Measurements from ENCODE around the gene TMEM272.

Gene TMEM272

GRCh38 chr13:51811046-51811445 is 33.9 kb downstream of the TMEM272 start:
- H3K27ac ChIP-seq = no peak overlapping the region
- TF ChIP-seq CTCF (IDR thresholded peaks at IDR 0.05) (no peak), ZFX (IDR thresholded peaks at IDR 0.05; ENCODE audit: borderline replicate concordance) (no peak)

- no peak overlapping the region for H3K27ac ChIP-seq
- TF ChIP-seq ZFX (IDR thresholded peaks at IDR 0.05; ENCODE audit: borderline replicate concordance) (no peak), CTCF (IDR thresholded peaks at IDR 0.05) (no peak)
These were observed 36.2 kb downstream of the TMEM272 start for GRCh38 chr13:51808811-51809210.

- H3K27ac ChIP-seq = no peak overlapping the region
- TF ChIP-seq CTCF (IDR thresholded peaks at IDR 0.05) (no peak), ZFX (IDR thresholded peaks at IDR 0.05; ENCODE audit: borderline replicate concordance) (no peak)
These were observed 37.9 kb downstream of the TMEM272 start for GRCh38 chr13:51807041-51807440.

GRCh38 chr13:51806566-51806965 is 38.4 kb downstream of the TMEM272 start:
- no peak overlapping the region for H3K27ac ChIP-seq
- no peak for TF ChIP-seq CTCF (IDR thresholded peaks at IDR 0.05)
- TF ChIP-seq ZFX (IDR thresholded peaks at IDR 0.05; ENCODE audit: borderline replicate concordance) = no peak

DNA sequence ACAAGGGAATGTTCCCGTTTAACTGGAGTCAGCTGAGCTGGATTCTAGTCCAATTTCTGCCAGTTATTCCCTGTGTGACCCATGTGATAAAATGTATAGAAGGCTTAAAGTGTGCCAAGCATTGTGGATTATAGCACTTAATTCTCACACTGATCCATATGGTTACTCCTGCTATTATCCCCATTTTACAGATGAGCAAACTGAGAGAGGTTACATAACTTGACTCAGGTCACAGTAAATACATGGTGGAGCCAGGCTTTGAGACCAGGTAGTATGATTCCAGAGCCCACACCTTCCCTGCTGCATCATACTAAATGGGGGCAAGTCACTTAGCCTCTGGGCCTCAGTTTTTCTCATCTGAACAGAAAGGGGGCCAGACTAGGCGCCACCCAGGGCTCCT is 39.1 kb downstream of the TMEM272 start:
- H3K27ac ChIP-seq = no peak overlapping the region
- TF ChIP-seq ZFX (IDR thresholded peaks at IDR 0.05; ENCODE audit: borderline replicate concordance) = no peak
- no peak for TF ChIP-seq CTCF (IDR thresholded peaks at IDR 0.05)

GRCh38 chr13:51805313-51805712 is 39.7 kb downstream of the TMEM272 start:
- peak overlapping the region; percentile 95; the same call in 1 of the 2 replicates for H3K27ac ChIP-seq

More at GRCh38 chr13:51805313-51805712, 39.7 kb downstream of the TMEM272 start:
- TF ChIP-seq ZFX (IDR thresholded peaks at IDR 0.05; ENCODE audit: borderline replicate concordance) (no peak), CTCF (IDR thresholded peaks at IDR 0.05) (no peak)
